ENCODE results near the gene DMWD. TPM values are rescaled to one million over a fixed set of nuclear protein-coding genes. Genes with fewer than 3 reads are reported as not detected.

DMWD gene
- total RNA-seq, 2 donors from 2014 or later: 19.7 to 20.4 TPM

DNA sequence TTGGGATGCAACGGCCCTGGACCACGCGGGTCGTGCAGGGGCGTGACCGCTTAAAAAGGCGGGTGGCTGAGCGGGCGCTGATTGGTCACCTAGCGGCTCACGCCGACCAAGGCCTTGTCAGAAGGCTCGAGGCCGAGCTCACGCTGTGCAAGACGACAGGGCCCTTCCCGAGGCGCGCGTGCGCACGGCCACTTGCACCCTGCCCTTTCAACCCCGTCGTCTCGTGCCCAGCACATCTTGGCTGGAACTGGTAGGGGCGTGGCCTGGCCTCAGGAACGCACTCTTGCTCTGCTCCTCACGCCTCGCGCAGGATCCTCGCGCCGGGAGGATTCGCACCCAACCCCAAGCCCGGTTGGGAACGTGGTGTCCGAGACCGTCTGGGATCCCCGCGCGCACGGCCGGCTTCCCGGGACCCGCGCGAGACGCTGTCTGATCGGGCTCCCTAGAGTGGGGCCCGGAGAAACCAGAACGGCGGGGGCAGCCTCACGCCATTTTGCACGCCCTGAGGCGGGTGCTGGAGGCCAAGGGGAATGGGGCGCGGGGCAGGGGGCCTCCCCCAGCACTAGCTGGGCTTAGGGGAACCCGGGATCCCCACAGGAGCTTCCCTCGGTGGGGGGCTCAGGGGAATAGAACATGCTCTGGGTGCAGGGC is 59.4 kb downstream of the DMWD start, which contains the start of gene MEIOSIN:
MEIOSIN (plus strand) TSS at position 280 of the 651 bp plus-strand sequence. CDS start 1,938 bp downstream, outside the sequence.
- Histone ChIP-seq H3K27me3 (no peaks in the 10 kb centered on the region), H3K4me3 (no peak within 1 kb of the TSS), H3K4me1 (peaks cover 21% of the 10 kb centered on the region), H3K27ac (no peak within 1 kb of the TSS), H3K36me3 (replicated peaks in 1 of 2; ENCODE audit: insufficient read depth in 1 of 2, low read depth in 2 of 2) (no peaks in the 10 kb centered on the region), H3K9me3 (no peaks in the 10 kb centered on the region)
- 80 to 90% methylated on average over 38 to 53 of the region's 59 CpGs for WGBS, 2 donors
- intact Hi-C loops (cut with DNase I): no loop called here
- TF ChIP-seq POLR2A (IDR thresholded peaks at IDR 0.05): no peak
- TF ChIP-seq, protein P1, sequence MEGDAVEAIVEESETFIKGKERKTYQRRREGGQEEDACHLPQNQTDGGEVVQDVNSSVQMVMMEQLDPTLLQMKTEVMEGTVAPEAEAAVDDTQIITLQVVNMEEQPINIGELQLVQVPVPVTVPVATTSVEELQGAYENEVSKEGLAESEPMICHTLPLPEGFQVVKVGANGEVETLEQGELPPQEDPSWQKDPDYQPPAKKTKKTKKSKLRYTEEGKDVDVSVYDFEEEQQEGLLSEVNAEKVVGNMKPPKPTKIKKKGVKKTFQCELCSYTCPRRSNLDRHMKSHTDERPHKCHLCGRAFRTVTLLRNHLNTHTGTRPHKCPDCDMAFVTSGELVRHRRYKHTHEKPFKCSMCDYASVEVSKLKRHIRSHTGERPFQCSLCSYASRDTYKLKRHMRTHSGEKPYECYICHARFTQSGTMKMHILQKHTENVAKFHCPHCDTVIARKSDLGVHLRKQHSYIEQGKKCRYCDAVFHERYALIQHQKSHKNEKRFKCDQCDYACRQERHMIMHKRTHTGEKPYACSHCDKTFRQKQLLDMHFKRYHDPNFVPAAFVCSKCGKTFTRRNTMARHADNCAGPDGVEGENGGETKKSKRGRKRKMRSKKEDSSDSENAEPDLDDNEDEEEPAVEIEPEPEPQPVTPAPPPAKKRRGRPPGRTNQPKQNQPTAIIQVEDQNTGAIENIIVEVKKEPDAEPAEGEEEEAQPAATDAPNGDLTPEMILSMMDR (IDR thresholded peaks at IDR 0.05): no peak
- ATAC-seq: no peak
- DNase-seq: no peak

Other genes with a start within 250 kb of the DMWD start
- 10 to 100 TPM in 1 of 2 donors, 1 to 10 TPM in 1; 4.2 to 22.7 TPM for gene OPA3, start 208.0 kb downstream of the DMWD start, total RNA-seq
- gene GPR4, start 190.6 kb downstream of the DMWD start, total RNA-seq: 1 to 10 TPM in 1 of 2 donors, under 1 TPM in 1; 0.99 to 1.3 TPM
- gene EML2, start 153.4 kb downstream of the DMWD start, total RNA-seq: 10 to 100 TPM; 25.7 to 60.6 TPM
- gene GIPR, start 124.6 kb downstream of the DMWD start, total RNA-seq: 1 to 10 TPM; 3.9 to 9.2 TPM
- 10 to 100 TPM; 25.1 to 66.4 TPM for gene SNRPD2, start 100.9 kb downstream of the DMWD start, total RNA-seq
- 1 to 10 TPM; 2.1 to 4.0 TPM for gene QPCTL, start 100.2 kb downstream of the DMWD start, total RNA-seq
- gene FBXO46, start 61.9 kb downstream of the DMWD start, total RNA-seq: 10 to 100 TPM in 1 of 2 donors, 1 to 10 TPM in 1; 7.8 to 11.9 TPM
- not detected for gene MEIOSIN, start 59.4 kb downstream of the DMWD start, total RNA-seq
- gene SIX5, start 23.6 kb downstream of the DMWD start, total RNA-seq: 10 to 100 TPM; 21.0 to 60.3 TPM
- 10 to 100 TPM; 57.9 to 81.4 TPM for gene DMPK, start 10.4 kb downstream of the DMWD start, total RNA-seq
- gene RSPH6A, start 22.5 kb upstream of the DMWD start, total RNA-seq: under 1 TPM in 1 of 2 donors, not detected in 1; 0.33 TPM
- gene SYMPK, start 70.3 kb upstream of the DMWD start, total RNA-seq: 10 to 100 TPM; 23.3 to 32.3 TPM
- 10 to 100 TPM in 1 of 2 donors, 1 to 10 TPM in 1; 3.0 to 16.3 TPM for gene FOXA3, start 71.5 kb upstream of the DMWD start, total RNA-seq
- 10 to 100 TPM; 24.1 to 25.1 TPM for gene IRF2BP1, start 93.3 kb upstream of the DMWD start, total RNA-seq
- gene MYPOP, start 109.8 kb upstream of the DMWD start, total RNA-seq: 10 to 100 TPM in 1 of 2 donors, 1 to 10 TPM in 1; 6.7 to 13.5 TPM
- not detected for gene NANOS2, start 121.9 kb upstream of the DMWD start, total RNA-seq
- 1 to 10 TPM; 1.3 to 1.6 TPM for gene NOVA2, start 181.0 kb upstream of the DMWD start, total RNA-seq
- 10 to 100 TPM in 1 of 2 donors, 1 to 10 TPM in 1; 7.8 to 14.5 TPM for gene CCDC61, start 202.6 kb upstream of the DMWD start, total RNA-seq
- not detected for gene PGLYRP1, start 230.2 kb upstream of the DMWD start, total RNA-seq
- not detected for gene IGFL4, start 248.2 kb upstream of the DMWD start, total RNA-seq